Panc1 (cell line): ENCODE measurements around the gene DNAJC16. TPM values are rescaled to one million over a fixed set of nuclear protein-coding genes. Genes with fewer than 3 reads are reported as not detected.

ENCODE experiments used
- ATAC-seq: fragments of 200-7000 bp; cut with Tn5 transposase; 2 replicates; pipeline ENCODE4 v1.9.1; 2020; ENCODE audit warnings: mild to moderate bottlenecking, moderate library complexity
- BruUV-seq: library from RNA; stranded (reverse); fragments of 400-500 nt; replicated peaks from 2 replicates; lab custom pipeline; 2021; lab: Mats Ljungman, UMichigan
- CTCF ChIA-PET: fragments of 300-600 bp; sonication (Branson Sonifier 250); formaldehyde crosslinking; loops from one replicate; lab custom pipeline; 2022; ENCODE audit warnings: antibody characterized with exemption; lab: Charles Lee
- POLR2A ChIA-PET: fragments of 300-600 bp; sonication (Branson Sonifier 250); formaldehyde crosslinking; loops from one replicate; lab custom pipeline; 2022; ENCODE audit warnings: antibody characterized with exemption; lab: Charles Lee
- DNase-seq: peaks from one replicate; pipeline ENCODE4 v3.0.0-alpha.2; 2010; ENCODE audit warnings: low read depth, low spot score
- H3K27ac ChIP-seq: 2 replicates; pipeline ENCODE4 v1.5.1; 2011; ENCODE audit warnings: mild to moderate bottlenecking, low read length, inconsistent platforms
- H3K27me3 ChIP-seq: fragments of 200-500 bp; sonication (Bioruptor generic); 2 replicates; pipeline ENCODE4 v1.6.0; 2014; ENCODE audit warnings: low read length, inconsistent platforms; ENCODE audit not compliant: control insufficient read depth, insufficient read depth
- H3K36me3 ChIP-seq: fragments of 200-500 bp; sonication (Bioruptor generic); 2 replicates; pipeline ENCODE4 v1.5.1; 2014; ENCODE audit warnings: inconsistent platforms, mild to moderate bottlenecking, low read length, moderate library complexity; ENCODE audit not compliant: control insufficient read depth, insufficient read depth
- H3K4me1 ChIP-seq: 2 replicates; pipeline ENCODE4 v1.5.1; 2011; ENCODE audit warnings: inconsistent platforms, mild to moderate bottlenecking, low read length, moderate library complexity; ENCODE audit not compliant: control insufficient read depth, insufficient read depth
- H3K4me3 ChIP-seq, 2 experiments: 2 replicates each; pipeline ENCODE4 v1.5.1; 2011 to 2012; ENCODE audit warnings: low read depth in 2 of 2, low read length in 2 of 2, mild to moderate bottlenecking in 2 of 2, inconsistent platforms in 1 of 2, moderate library complexity in 1 of 2
- H3K9me3 ChIP-seq: fragments of 200-500 bp; sonication (Bioruptor generic); 2 replicates; pipeline ENCODE4 v1.5.1; 2014; ENCODE audit warnings: low read depth, mild to moderate bottlenecking, inconsistent platforms, low read length, moderate library complexity; ENCODE audit not compliant: control insufficient read depth, insufficient read depth
- POLR2AphosphoS5 ChIP-seq: IDR thresholded peaks from 2 replicates; pipeline ENCODE4 v1.6.1; 2012; ENCODE audit warnings: mild to moderate bottlenecking, low read depth, low read length, moderate library complexity
- SIN3A ChIP-seq: IDR thresholded peaks from 2 replicates; pipeline ENCODE4 v1.6.1; 2012; ENCODE audit warnings: low read depth, mild to moderate bottlenecking, low read length, moderate library complexity, borderline replicate concordance; ENCODE audit not compliant: insufficient read depth
- TCF7L2 ChIP-seq: IDR thresholded peaks from 2 replicates; pipeline ENCODE4 v1.6.1; 2011; ENCODE audit warnings: mild to moderate bottlenecking, low read depth, low read length, inconsistent platforms
- in situ Hi-C: cut with HindIII; loops from 2 replicates; pipeline ENCODE4 v1.10.0; 2016; ENCODE audit warnings: low sequenced_read_pairs, low pct_unique_long_range_greater_than_20kb
- intact Hi-C: fragments of 100-400 bp; cut with micrococcal nuclease; formaldehyde crosslinking; loops from one replicate; pipeline ENCODE4 v1.10.0; 2022; ENCODE audit not compliant: unreplicated experiment
- total RNA-seq: library from RNA; stranded (reverse); gene quantifications from one replicate; pipeline ENCODE4 v1.2.1, GENCODE V29; 2021; ENCODE audit not compliant: unreplicated experiment
- TF ChIP-seq, protein P1 (sequence below): fragments of 450-650 bp; IDR thresholded peaks from 2 replicates; pipeline ENCODE4 v1.5.1; 2017; ENCODE audit warnings: mild to moderate bottlenecking
- TF ChIP-seq, protein P2 (sequence below), 2 experiments: IDR thresholded peaks; 2 replicates each; pipeline ENCODE4 v1.6.1; 2011 to 2012; ENCODE audit warnings: low read depth in 2 of 2, control low read depth in 1 of 2, low read length in 1 of 2, mild to moderate bottlenecking in 1 of 2, moderate library complexity in 1 of 2; ENCODE audit not compliant: insufficient read depth in 1 of 2

The DNAJC16 gene
- total RNA-seq, 1 experiment from 2014 or later: 22.0 TPM

DNA sequence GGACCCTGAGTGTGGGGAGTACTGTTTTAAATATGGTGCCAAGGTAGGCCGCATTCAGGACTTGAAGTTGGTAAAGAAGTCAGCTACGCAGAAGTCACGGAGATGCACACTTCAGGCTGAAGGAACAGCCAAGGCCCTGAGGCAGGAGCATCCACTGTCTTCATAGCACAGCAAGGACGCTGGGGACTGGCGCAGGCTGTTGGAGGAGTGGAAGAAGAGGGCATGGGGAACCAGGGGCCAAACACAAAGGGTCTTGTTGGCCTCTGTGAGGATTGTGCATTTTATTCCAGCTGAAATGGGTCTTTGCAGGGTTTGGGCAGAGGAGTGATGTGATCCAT, 16.6 kb downstream of the DNAJC16 start:
- ATAC-seq (no peak), DNase-seq (no peak)
- Histone ChIP-seq H3K27ac (no peak overlapping the region), H3K9me3 (no peaks in the 10 kb centered on the region), H3K27me3 (no peaks in the 10 kb centered on the region), H3K4me3 (no peak overlapping the region), H3K4me1 (no peaks in the 10 kb centered on the region), H3K36me3 (peaks cover 12% of the 10 kb centered on the region)
- ChIA-PET CTCF (no interaction called here), POLR2A (no interaction called here)
- in situ Hi-C loops: no loop called here
- intact Hi-C loops: no loop called here
- no TSS peak for BruUV-seq
- TF ChIP-seq, protein P1, sequence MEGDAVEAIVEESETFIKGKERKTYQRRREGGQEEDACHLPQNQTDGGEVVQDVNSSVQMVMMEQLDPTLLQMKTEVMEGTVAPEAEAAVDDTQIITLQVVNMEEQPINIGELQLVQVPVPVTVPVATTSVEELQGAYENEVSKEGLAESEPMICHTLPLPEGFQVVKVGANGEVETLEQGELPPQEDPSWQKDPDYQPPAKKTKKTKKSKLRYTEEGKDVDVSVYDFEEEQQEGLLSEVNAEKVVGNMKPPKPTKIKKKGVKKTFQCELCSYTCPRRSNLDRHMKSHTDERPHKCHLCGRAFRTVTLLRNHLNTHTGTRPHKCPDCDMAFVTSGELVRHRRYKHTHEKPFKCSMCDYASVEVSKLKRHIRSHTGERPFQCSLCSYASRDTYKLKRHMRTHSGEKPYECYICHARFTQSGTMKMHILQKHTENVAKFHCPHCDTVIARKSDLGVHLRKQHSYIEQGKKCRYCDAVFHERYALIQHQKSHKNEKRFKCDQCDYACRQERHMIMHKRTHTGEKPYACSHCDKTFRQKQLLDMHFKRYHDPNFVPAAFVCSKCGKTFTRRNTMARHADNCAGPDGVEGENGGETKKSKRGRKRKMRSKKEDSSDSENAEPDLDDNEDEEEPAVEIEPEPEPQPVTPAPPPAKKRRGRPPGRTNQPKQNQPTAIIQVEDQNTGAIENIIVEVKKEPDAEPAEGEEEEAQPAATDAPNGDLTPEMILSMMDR: no peak
- TF ChIP-seq TCF7L2: no peak
- TF ChIP-seq, protein P2, sequence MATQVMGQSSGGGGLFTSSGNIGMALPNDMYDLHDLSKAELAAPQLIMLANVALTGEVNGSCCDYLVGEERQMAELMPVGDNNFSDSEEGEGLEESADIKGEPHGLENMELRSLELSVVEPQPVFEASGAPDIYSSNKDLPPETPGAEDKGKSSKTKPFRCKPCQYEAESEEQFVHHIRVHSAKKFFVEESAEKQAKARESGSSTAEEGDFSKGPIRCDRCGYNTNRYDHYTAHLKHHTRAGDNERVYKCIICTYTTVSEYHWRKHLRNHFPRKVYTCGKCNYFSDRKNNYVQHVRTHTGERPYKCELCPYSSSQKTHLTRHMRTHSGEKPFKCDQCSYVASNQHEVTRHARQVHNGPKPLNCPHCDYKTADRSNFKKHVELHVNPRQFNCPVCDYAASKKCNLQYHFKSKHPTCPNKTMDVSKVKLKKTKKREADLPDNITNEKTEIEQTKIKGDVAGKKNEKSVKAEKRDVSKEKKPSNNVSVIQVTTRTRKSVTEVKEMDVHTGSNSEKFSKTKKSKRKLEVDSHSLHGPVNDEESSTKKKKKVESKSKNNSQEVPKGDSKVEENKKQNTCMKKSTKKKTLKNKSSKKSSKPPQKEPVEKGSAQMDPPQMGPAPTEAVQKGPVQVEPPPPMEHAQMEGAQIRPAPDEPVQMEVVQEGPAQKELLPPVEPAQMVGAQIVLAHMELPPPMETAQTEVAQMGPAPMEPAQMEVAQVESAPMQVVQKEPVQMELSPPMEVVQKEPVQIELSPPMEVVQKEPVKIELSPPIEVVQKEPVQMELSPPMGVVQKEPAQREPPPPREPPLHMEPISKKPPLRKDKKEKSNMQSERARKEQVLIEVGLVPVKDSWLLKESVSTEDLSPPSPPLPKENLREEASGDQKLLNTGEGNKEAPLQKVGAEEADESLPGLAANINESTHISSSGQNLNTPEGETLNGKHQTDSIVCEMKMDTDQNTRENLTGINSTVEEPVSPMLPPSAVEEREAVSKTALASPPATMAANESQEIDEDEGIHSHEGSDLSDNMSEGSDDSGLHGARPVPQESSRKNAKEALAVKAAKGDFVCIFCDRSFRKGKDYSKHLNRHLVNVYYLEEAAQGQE (IDR thresholded peaks at IDR 0.05; ENCODE audit: insufficient read depth in 1 of 2, low read depth in 2 of 2, low read length in 1 of 2): no peak
- TF ChIP-seq SIN3A: no peak
- TF ChIP-seq POLR2AphosphoS5: no peak

DNA sequence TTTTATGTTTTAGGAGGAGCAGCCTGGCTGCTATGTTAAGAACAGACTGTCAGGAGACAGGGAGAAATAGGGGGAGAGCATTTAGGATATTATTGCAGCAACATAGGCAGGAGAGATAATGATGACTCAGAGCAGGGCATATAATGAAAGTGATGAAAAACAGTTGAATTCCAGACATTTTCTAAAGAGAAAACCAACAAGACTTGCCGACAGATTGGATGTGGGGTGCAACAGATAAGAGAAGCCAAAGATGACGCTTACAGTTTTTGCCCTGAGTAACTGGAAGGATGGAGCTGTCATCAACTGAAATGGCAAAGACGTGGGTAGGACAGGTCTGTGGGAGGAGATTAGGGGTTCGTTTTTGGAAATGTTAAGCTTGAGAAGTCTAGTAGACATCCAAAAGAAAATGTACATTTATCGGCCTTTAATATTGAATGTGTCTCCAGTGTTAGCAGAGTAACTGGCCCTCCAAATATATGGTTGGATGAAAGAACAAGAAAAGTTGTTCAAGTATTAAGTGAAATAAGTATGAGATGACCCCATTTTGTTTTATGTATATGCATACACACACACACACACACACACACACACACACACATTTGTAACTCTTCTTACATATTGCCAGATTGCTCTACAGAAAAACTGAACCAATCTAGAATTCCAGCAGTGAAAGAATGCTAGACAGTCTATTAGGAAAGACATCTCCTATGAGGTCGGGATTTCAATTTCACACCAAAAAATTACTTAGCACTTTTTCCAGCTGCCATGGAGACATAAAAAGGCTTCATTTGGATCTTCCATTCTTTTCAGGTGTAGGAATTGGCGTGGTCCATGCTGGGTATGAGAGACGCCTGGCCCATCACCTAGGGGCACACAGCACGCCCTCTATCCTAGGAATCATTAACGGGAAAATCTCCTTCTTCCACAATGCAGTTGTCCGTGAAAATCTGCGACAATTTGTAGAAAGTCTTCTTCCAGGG, 17.2 kb downstream of the DNAJC16 start:
- TF ChIP-seq POLR2AphosphoS5: no peak
- TF ChIP-seq, protein P2 (IDR thresholded peaks at IDR 0.05; ENCODE audit: insufficient read depth in 1 of 2, low read depth in 2 of 2, low read length in 1 of 2): no peak
- TF ChIP-seq SIN3A: no peak
- no peak for TF ChIP-seq TCF7L2
- TF ChIP-seq, protein P1: no peak

More for the DNA sequence above, 17.2 kb downstream of the DNAJC16 start:
- POLR2A ChIA-PET: interaction anchor here (0.6 kb wide), 1 partner anchor 40 kb away, joined by 3 read pairs; no protein-coding TSS in a partner anchor
- intact Hi-C loops: no loop called here
- Histone ChIP-seq H3K9me3 (no peaks in the 10 kb centered on the region), H3K27me3 (no peaks in the 10 kb centered on the region), H3K4me1 (no peaks in the 10 kb centered on the region), H3K4me3 (no peak overlapping the region), H3K27ac (no peak overlapping the region), H3K36me3 (peaks cover 16% of the 10 kb centered on the region)
- no peak for ATAC-seq
- no TSS peak for BruUV-seq
- DNase-seq: no peak
- in situ Hi-C loops: no loop called here
- CTCF ChIA-PET: no interaction called here
